H9 (cell line): Measurements from ENCODE around the gene TRIM24. TPM values are rescaled to one million over a fixed set of nuclear protein-coding genes. Genes with fewer than 3 reads are reported as not detected.

ENCODE experiments used
- DNase-seq: peaks from one replicate; pipeline ENCODE4 v3.0.0-alpha.2; 2017
- H2AFZ ChIP-seq: one replicate; pipeline ENCODE4 v1.6.1; 2013; ENCODE audit warnings: mild to moderate bottlenecking, low read length, control low read depth, moderate library complexity
- H2AK5ac ChIP-seq: 2 replicates; pipeline ENCODE4 v1.6.1; 2013; ENCODE audit warnings: low read length, control low read depth, mixed read lengths; ENCODE audit not compliant: insufficient read length
- H2BK120ac ChIP-seq: one replicate; pipeline ENCODE4 v1.6.1; 2013; ENCODE audit warnings: low read depth, mild to moderate bottlenecking, low read length, control low read depth, inconsistent platforms; ENCODE audit not compliant: poor library complexity, severe bottlenecking
- H2BK12ac ChIP-seq: 2 replicates; pipeline ENCODE4 v1.6.1; 2013; ENCODE audit warnings: low read length, control low read depth, mixed read lengths, low read depth; ENCODE audit not compliant: insufficient read length
- H2BK15ac ChIP-seq: 2 replicates; pipeline ENCODE4 v1.6.1; 2013; ENCODE audit warnings: low read depth, low read length, control low read depth
- H2BK20ac ChIP-seq: one replicate; pipeline ENCODE4 v1.6.1; 2013; ENCODE audit warnings: low read depth, mild to moderate bottlenecking, low read length, control low read depth, inconsistent platforms; ENCODE audit not compliant: poor library complexity, severe bottlenecking
- H2BK5ac ChIP-seq: 2 replicates; pipeline ENCODE4 v1.6.1; 2013; ENCODE audit warnings: low read length, control low read depth, mixed read lengths; ENCODE audit not compliant: insufficient read length
- H3K14ac ChIP-seq: 2 replicates; pipeline ENCODE4 v1.6.1; 2013; ENCODE audit warnings: low read length, control low read depth; ENCODE audit not compliant: insufficient read depth
- H3K18ac ChIP-seq: 2 replicates; pipeline ENCODE4 v1.6.1; 2013; ENCODE audit warnings: low read depth, mild to moderate bottlenecking, mixed read lengths, low read length, control low read depth; ENCODE audit not compliant: insufficient read length
- H3K23ac ChIP-seq: 2 replicates; pipeline ENCODE4 v1.6.1; 2013; ENCODE audit warnings: low read length, control low read depth, mixed read lengths, low read depth; ENCODE audit not compliant: insufficient read length
- H3K23me2 ChIP-seq: 2 replicates; pipeline ENCODE4 v1.6.1; 2013; ENCODE audit warnings: low read depth, mild to moderate bottlenecking, mixed read lengths, low read length, control low read depth; ENCODE audit not compliant: insufficient read length, poor library complexity, severe bottlenecking
- H3K27ac ChIP-seq: 2 replicates; pipeline ENCODE4 v1.5.1; 2013; ENCODE audit warnings: low read length, control low read depth, mixed read lengths, low read depth; ENCODE audit not compliant: insufficient read length
- H3K27me3 ChIP-seq: 2 replicates; pipeline ENCODE4 v1.6.1; 2013; ENCODE audit warnings: low read length, control low read depth, inconsistent platforms; ENCODE audit not compliant: insufficient read depth
- H3K4ac ChIP-seq: 2 replicates; pipeline ENCODE4 v1.6.1; 2013; ENCODE audit warnings: low read depth, mild to moderate bottlenecking, control low read depth, inconsistent platforms, low read length, moderate library complexity
- H3K4me1 ChIP-seq: 2 replicates; pipeline ENCODE4 v1.6.1; 2013; ENCODE audit warnings: low read length, control low read depth, inconsistent platforms; ENCODE audit not compliant: insufficient read depth
- H3K4me2 ChIP-seq: 2 replicates; pipeline ENCODE4 v1.6.1; 2013; ENCODE audit warnings: low read length, control low read depth, mixed read lengths; ENCODE audit not compliant: insufficient read length, insufficient read depth
- H3K56ac ChIP-seq: 2 replicates; pipeline ENCODE4 v1.6.1; 2013; ENCODE audit warnings: low read depth, mild to moderate bottlenecking, mixed read lengths, low read length, control low read depth; ENCODE audit not compliant: insufficient read length
- H3K79me1 ChIP-seq: 2 replicates; pipeline ENCODE4 v1.6.1; 2013; ENCODE audit warnings: low read depth, mild to moderate bottlenecking, moderate library complexity, low read length, control low read depth, inconsistent platforms; ENCODE audit not compliant: insufficient read depth, poor library complexity, severe bottlenecking
- H3K79me2 ChIP-seq: 2 replicates; pipeline ENCODE4 v1.6.1; 2013; ENCODE audit warnings: low read length, control low read depth, inconsistent platforms; ENCODE audit not compliant: insufficient read depth
- H3K9ac ChIP-seq: 2 replicates; pipeline ENCODE4 v1.6.1; 2013; ENCODE audit warnings: low read length, control low read depth, mixed read lengths; ENCODE audit not compliant: insufficient read length; ENCODE audit errors: extremely low read depth
- H3K9me3 ChIP-seq: one replicate; pipeline ENCODE4 v1.6.1; 2013; ENCODE audit warnings: low read depth, low read length, inconsistent platforms; ENCODE audit not compliant: control insufficient read depth
- H3T11ph ChIP-seq: one replicate; pipeline ENCODE4 v1.6.1; 2013; ENCODE audit warnings: mild to moderate bottlenecking, low read length, control low read depth, inconsistent platforms
- H4K20me1 ChIP-seq: one replicate; pipeline ENCODE4 v1.6.1; 2013; ENCODE audit not compliant: control insufficient read depth, insufficient read length, insufficient read depth
- H4K5ac ChIP-seq: 2 replicates; pipeline ENCODE4 v1.6.1; 2013; ENCODE audit warnings: low read depth, mild to moderate bottlenecking, mixed read lengths, low read length, control low read depth; ENCODE audit not compliant: insufficient read length
- H4K8ac ChIP-seq: replicated peaks from 2 replicates; pipeline ENCODE4 v1.6.1; 2013; ENCODE audit warnings: low read length, control low read depth, mixed read lengths, low read depth; ENCODE audit not compliant: insufficient read length
- H4K91ac ChIP-seq: 2 replicates; pipeline ENCODE4 v1.6.1; 2013; ENCODE audit warnings: low read depth, mild to moderate bottlenecking, moderate library complexity, mixed read lengths, low read length, control low read depth; ENCODE audit not compliant: insufficient read length
- H3K27ac Mint-ChIP-seq, 3 experiments: 2 replicates in 2 of 3; 3 replicates in 1 of 3; pipeline ENCODE4 v1.8.0; 2020 to 2021; ENCODE audit warnings: mixed read lengths in 3 of 3, mild to moderate bottlenecking in 1 of 3, moderate library complexity in 1 of 3
- H3K27me3 Mint-ChIP-seq: 2 replicates; pipeline ENCODE4 v1.8.0; 2021; ENCODE audit warnings: low read depth, mild to moderate bottlenecking, moderate library complexity, mixed read lengths
- H3K36me3 Mint-ChIP-seq, 3 experiments: 2 replicates in 2 of 3; 3 replicates in 1 of 3; pipeline ENCODE4 v1.8.0; 2020 to 2021; ENCODE audit warnings: low read depth in 3 of 3, mixed read lengths in 3 of 3; ENCODE audit not compliant: insufficient read depth in 1 of 3
- H3K4me1 Mint-ChIP-seq, 2 experiments: 2 replicates each; pipeline ENCODE4 v1.8.0; 2020; ENCODE audit warnings: mixed read lengths in 2 of 2
- H3K4me3 Mint-ChIP-seq, 2 experiments: 2 replicates in 1 of 2; 3 replicates in 1 of 2; pipeline ENCODE4 v1.8.0; 2020 to 2021; ENCODE audit warnings: mild to moderate bottlenecking in 2 of 2, mixed read lengths in 2 of 2, moderate library complexity in 1 of 2
- H3K9me3 Mint-ChIP-seq, 2 experiments: 2 replicates in 1 of 2; 3 replicates in 1 of 2; pipeline ENCODE4 v1.8.0; 2020; ENCODE audit warnings: mild to moderate bottlenecking in 2 of 2, mixed read lengths in 2 of 2, moderate library complexity in 1 of 2
- CTCF ChIP-seq: fragments of 200-600 bp; sonication (generic); conservative IDR thresholded peaks from 3 replicates; pipeline ENCODE4 v1.8.0; 2021; ENCODE audit warnings: antibody characterized with exemption, mild to moderate bottlenecking
- WGBS: extraction: QIAGEN DNeasy Blood & Tissue Kit; methylation state at CpG from one replicate; pipeline ENCODE4 v1.1.7; 2013; ENCODE audit warnings: missing lambda C conversion rate, low lambda C conversion rate, mixed read lengths; ENCODE audit not compliant: insufficient read length; ENCODE audit errors: extremely low coverage; 5-methylcytosine and 5-hydroxymethylcytosine counted together
- total RNA-seq: library from RNA; stranded (reverse); gene quantifications from 2 replicates; pipeline ENCODE4 v1.2.1, GENCODE V29; 2021

The TRIM24 gene
- total RNA-seq, 1 experiment from 2014 or later: 260 TPM

DNA sequence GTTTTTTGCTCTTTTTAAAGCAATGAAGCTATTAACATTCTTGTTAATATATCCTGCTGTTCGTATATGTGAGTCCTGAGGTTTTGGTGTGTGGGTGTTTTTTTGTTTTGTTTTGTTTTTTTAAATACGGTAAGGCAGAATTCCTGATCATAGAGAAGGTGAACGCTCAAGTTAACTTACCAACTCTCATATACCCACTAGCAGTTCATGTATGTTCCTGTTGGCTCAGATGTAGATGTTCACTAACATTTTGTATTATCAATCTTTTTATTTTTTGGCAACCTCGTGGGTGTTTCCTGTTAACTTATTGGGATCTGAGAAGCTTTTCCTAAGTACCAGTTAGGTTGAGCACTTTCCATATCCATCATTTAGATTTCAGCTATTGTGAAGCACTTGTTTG is 20.5 kb downstream of the TRIM24 start:
- H3K23me2 ChIP-seq: no peaks in the 10 kb centered on the region
- no peak overlapping the region for H4K8ac ChIP-seq
- Mint-ChIP-seq H3K4me1 (peaks cover 61 to 72% of the 10 kb centered on the region in 2 experiments), H3K9me3 (peaks cover 2 to 5% of the 10 kb centered on the region in 2 experiments; a peak in 3 of 5 replicates), H3K27ac (peak overlapping the region in 2 of 3 experiments; percentile 83 to 95; a peak in 4 of 7 replicates), H3K36me3 (peaks cover 17 to 58% (median 42%) of the 10 kb centered on the region in 3 experiments), H3K27me3 (no peaks in the 10 kb centered on the region), H3K4me3 (no peak overlapping the region)
- H2BK5ac ChIP-seq: no peak overlapping the region
- no peak overlapping the region for H2BK20ac ChIP-seq
- H3K4ac ChIP-seq: no peak overlapping the region
- H3K79me2 ChIP-seq: peaks cover 79% of the 10 kb centered on the region
- no peak overlapping the region for H3T11ph ChIP-seq
- no peaks in the 10 kb centered on the region for H3K27me3 ChIP-seq
- H3K23ac ChIP-seq: no peak overlapping the region
- no peak overlapping the region for H2AFZ ChIP-seq
- no peaks in the 10 kb centered on the region for H3K79me1 ChIP-seq
- H3K56ac ChIP-seq: no peak overlapping the region
- no peaks in the 10 kb centered on the region for H4K20me1 ChIP-seq
- H4K5ac ChIP-seq: no peak overlapping the region
- H4K91ac ChIP-seq: no peak overlapping the region
- no peak overlapping the region for H3K27ac ChIP-seq
- no peaks in the 10 kb centered on the region; the same call in 1 of the 2 replicates for H3K4me1 ChIP-seq
- H2AK5ac ChIP-seq: no peak overlapping the region
- H3K4me2 ChIP-seq: no peak overlapping the region
- DNase-seq: no peak
- no peak overlapping the region for H2BK15ac ChIP-seq
- no CpG with 5 or more reads among the region's 4 CpGs for WGBS
- no peak for TF ChIP-seq CTCF
- H3K9me3 ChIP-seq: no peaks in the 10 kb centered on the region
- H3K18ac ChIP-seq: no peak overlapping the region
- H2BK120ac ChIP-seq: no peak overlapping the region
- no peak overlapping the region for H3K14ac ChIP-seq
- H3K9ac ChIP-seq: no peak overlapping the region
- no peak overlapping the region for H2BK12ac ChIP-seq
